Measurements from ENCODE around the gene LANCL3.
A peak's percentile ranks its signal among the peaks of the same experiment; 100 is the strongest.
"Not testable (repeated sequence)": the region's sequence is repeated elsewhere in the genome, so short reads cannot be mapped to it uniquely, and the experiment has no call there.

Gene LANCL3

GRCh38 chrX:37627602-37628001, 56.1 kb downstream of the LANCL3 start:
- no peak for DNase-seq

- no peak for DNase-seq
These were observed 66.6 kb downstream of the LANCL3 start for GRCh38 chrX:37638047-37638446.

GRCh38 chrX:37640142-37640541, 68.7 kb downstream of the LANCL3 start:
- DNase-seq = no peak

- DNase-seq = no peak
These were observed 70.4 kb downstream of the LANCL3 start for GRCh38 chrX:37641859-37642258.

- no peak for DNase-seq
These were observed 73.2 kb downstream of the LANCL3 start for GRCh38 chrX:37644381-37645305.

- DNase-seq = no peak
These were observed 74.8 kb downstream of the LANCL3 start for GRCh38 chrX:37646254-37646653.

- DNase-seq = not testable (repeated sequence)
These were observed 79.4 kb downstream of the LANCL3 start for GRCh38 chrX:37650879-37651278.

GRCh38 chrX:37651921-37652452, 80.5 kb downstream of the LANCL3 start:
- DNase-seq = no peak

GRCh38 chrX:37652589-37653231, 81.2 kb downstream of the LANCL3 start:
- DNase-seq = no peak

GRCh38 chrX:37653397-37654085, 82.1 kb downstream of the LANCL3 start:
- DNase-seq = no peak

GRCh38 chrX:37658343-37659030, 87.0 kb downstream of the LANCL3 start:
- peak; percentile 22 for DNase-seq

- no peak for DNase-seq
These were observed 87.6 kb downstream of the LANCL3 start for GRCh38 chrX:37659047-37659446.

- DNase-seq = no peak
These were observed 90.7 kb downstream of the LANCL3 start for GRCh38 chrX:37662181-37662580.

- no peak for DNase-seq
These were observed 95.1 kb downstream of the LANCL3 start for GRCh38 chrX:37666516-37666915.

- DNase-seq = no peak
These were observed 95.7 kb downstream of the LANCL3 start for GRCh38 chrX:37667141-37667540.

GRCh38 chrX:37672563-37672962, 101.1 kb downstream of the LANCL3 start:
- DNase-seq = no peak

GRCh38 chrX:37676811-37677210, 105.3 kb downstream of the LANCL3 start:
- no peak for DNase-seq

GRCh38 chrX:37677243-37677642, 105.8 kb downstream of the LANCL3 start:
- DNase-seq = no peak

GRCh38 chrX:37677765-37678164, 106.3 kb downstream of the LANCL3 start:
- no peak for DNase-seq

GRCh38 chrX:37678574-37678973, 107.1 kb downstream of the LANCL3 start:
- DNase-seq = no peak

- no peak for DNase-seq
These were observed 107.8 kb downstream of the LANCL3 start for GRCh38 chrX:37679230-37679629.

GRCh38 chrX:37679888-37680287, 108.4 kb downstream of the LANCL3 start:
- no peak for DNase-seq

- DNase-seq = peak; percentile 45
These were observed 113.0 kb downstream of the LANCL3 start for GRCh38 chrX:37684426-37684825.
